SK-N-SH (cell line): ENCODE data around the gene PITHD1.

Experiments
- CTCF ChIP-seq: fragments of 200-600 bp; sonication (generic); IDR thresholded peaks from 2 replicates; pipeline ENCODE4 v1.6.1; 2017; ENCODE audit warnings: antibody characterized with exemption, mild to moderate bottlenecking, moderate library complexity
- EZH2phosphoT487 ChIP-seq: fragments of 200-600 bp; sonication (generic); IDR thresholded peaks from 2 replicates; pipeline ENCODE4 v1.6.1; 2017; ENCODE audit warnings: low read depth, mixed run types, mild to moderate bottlenecking, antibody characterized with exemption, moderate library complexity, borderline replicate concordance
- FOXM1 ChIP-seq: IDR thresholded peaks from 2 replicates; pipeline ENCODE4 v1.4.0; 2012; ENCODE audit warnings: low read depth, mild to moderate bottlenecking
- NFIC ChIP-seq: IDR thresholded peaks from 2 replicates; pipeline ENCODE4 v1.4.0; 2012; ENCODE audit warnings: borderline replicate concordance
- RAD21 ChIP-seq: IDR thresholded peaks from 2 replicates; pipeline ENCODE4 v1.6.1; 2012; ENCODE audit warnings: mild to moderate bottlenecking, low read length
- RFX5 ChIP-seq: IDR thresholded peaks from 2 replicates; pipeline ENCODE4 v1.6.1; 2012; ENCODE audit warnings: mild to moderate bottlenecking, improper control_type of control experiment, low read length
- TEAD4 ChIP-seq: IDR thresholded peaks from 2 replicates; pipeline ENCODE4 v1.4.0; 2012; ENCODE audit warnings: mild to moderate bottlenecking, borderline replicate concordance; ENCODE audit not compliant: insufficient read depth
- TF ChIP-seq, protein P1 (sequence below): IDR thresholded peaks from 2 replicates; pipeline ENCODE4 v1.6.1; 2012; ENCODE audit warnings: mild to moderate bottlenecking, low read depth, low read length, moderate library complexity

GRCh38 chr1:23751815-23752200 is 26.4 kb upstream of the PITHD1 start:
- no peak for TF ChIP-seq FOXM1
- TF ChIP-seq CTCF: no peak
- TF ChIP-seq NFIC: no peak
- no peak for TF ChIP-seq EZH2phosphoT487
- TF ChIP-seq RFX5: no peak
- TF ChIP-seq TEAD4: no peak
- TF ChIP-seq RAD21: no peak
- TF ChIP-seq, protein P1, sequence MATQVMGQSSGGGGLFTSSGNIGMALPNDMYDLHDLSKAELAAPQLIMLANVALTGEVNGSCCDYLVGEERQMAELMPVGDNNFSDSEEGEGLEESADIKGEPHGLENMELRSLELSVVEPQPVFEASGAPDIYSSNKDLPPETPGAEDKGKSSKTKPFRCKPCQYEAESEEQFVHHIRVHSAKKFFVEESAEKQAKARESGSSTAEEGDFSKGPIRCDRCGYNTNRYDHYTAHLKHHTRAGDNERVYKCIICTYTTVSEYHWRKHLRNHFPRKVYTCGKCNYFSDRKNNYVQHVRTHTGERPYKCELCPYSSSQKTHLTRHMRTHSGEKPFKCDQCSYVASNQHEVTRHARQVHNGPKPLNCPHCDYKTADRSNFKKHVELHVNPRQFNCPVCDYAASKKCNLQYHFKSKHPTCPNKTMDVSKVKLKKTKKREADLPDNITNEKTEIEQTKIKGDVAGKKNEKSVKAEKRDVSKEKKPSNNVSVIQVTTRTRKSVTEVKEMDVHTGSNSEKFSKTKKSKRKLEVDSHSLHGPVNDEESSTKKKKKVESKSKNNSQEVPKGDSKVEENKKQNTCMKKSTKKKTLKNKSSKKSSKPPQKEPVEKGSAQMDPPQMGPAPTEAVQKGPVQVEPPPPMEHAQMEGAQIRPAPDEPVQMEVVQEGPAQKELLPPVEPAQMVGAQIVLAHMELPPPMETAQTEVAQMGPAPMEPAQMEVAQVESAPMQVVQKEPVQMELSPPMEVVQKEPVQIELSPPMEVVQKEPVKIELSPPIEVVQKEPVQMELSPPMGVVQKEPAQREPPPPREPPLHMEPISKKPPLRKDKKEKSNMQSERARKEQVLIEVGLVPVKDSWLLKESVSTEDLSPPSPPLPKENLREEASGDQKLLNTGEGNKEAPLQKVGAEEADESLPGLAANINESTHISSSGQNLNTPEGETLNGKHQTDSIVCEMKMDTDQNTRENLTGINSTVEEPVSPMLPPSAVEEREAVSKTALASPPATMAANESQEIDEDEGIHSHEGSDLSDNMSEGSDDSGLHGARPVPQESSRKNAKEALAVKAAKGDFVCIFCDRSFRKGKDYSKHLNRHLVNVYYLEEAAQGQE: no peak
